Spleen (tissue), 11 donors: Measurements from ENCODE around the gene ZNF474. TPM values are rescaled to one million over a fixed set of nuclear protein-coding genes. Genes with fewer than 3 reads are reported as not detected.

Source experiments
- DNase-seq: peaks from one replicate; pipeline ENCODE4 v3.0.0-alpha.2; 2020
- H3K27ac ChIP-seq, 8 donors: fragments of 200-600 bp; sonication (generic) in 7 of 8; 1 replicate in 4 of 8; 2 replicates in 4 of 8; pipeline versions ENCODE4 v1.5.0 to v1.8.0; 2016 to 2021; ENCODE audit warnings: inconsistent platforms in 4 of 8, mild to moderate bottlenecking in 4 of 8, moderate library complexity in 1 of 8
- H3K27me3 ChIP-seq, 7 donors: fragments of 200-600 bp; sonication (generic) in 6 of 7; replicated peaks in 1 of 7; 1 replicate in 4 of 7; 2 replicates in 3 of 7; pipeline versions ENCODE4 v1.5.0 to v1.8.0; 2016 to 2021; ENCODE audit warnings: inconsistent platforms in 3 of 7, mild to moderate bottlenecking in 1 of 7
- H3K36me3 ChIP-seq, 6 donors: fragments of 200-600 bp; sonication (generic) in 5 of 6; 1 replicate in 4 of 6; 2 replicates in 2 of 6; pipeline versions ENCODE4 v1.5.0 to v1.8.0; 2016 to 2021; ENCODE audit warnings: inconsistent platforms in 2 of 6
- H3K4me1 ChIP-seq, 6 donors: fragments of 200-600 bp; sonication (generic) in 5 of 6; 1 replicate in 3 of 6; 2 replicates in 3 of 6; pipeline versions ENCODE4 v1.5.0 to v1.8.0; 2016 to 2021; ENCODE audit warnings: inconsistent platforms in 3 of 6
- H3K4me3 ChIP-seq, 8 donors: fragments of 200-600 bp; sonication (generic) in 7 of 8; 1 replicate in 4 of 8; 2 replicates in 4 of 8; pipeline versions ENCODE4 v1.5.0 to v1.8.0; 2016 to 2021; ENCODE audit warnings: inconsistent platforms in 4 of 8, mild to moderate bottlenecking in 4 of 8, moderate library complexity in 2 of 8
- H3K9me3 ChIP-seq, 8 donors: fragments of 200-600 bp; sonication (generic) in 7 of 8; 1 replicate in 4 of 8; 2 replicates in 4 of 8; pipeline versions ENCODE4 v1.5.0 to v1.8.0; 2016 to 2021; ENCODE audit warnings: inconsistent platforms in 4 of 8
- POLR2A ChIP-seq, 3 donors: fragments of 450-650 bp; IDR thresholded peaks; one replicate each; pipeline ENCODE4 v1.5.1; 2017; ENCODE audit warnings: antibody characterized with exemption in 3 of 3, mild to moderate bottlenecking in 1 of 3
- POLR2AphosphoS5 ChIP-seq, 3 donors: sonication (generic); formaldehyde crosslinking; IDR thresholded peaks; one replicate each; pipeline ENCODE4 v1.5.1; 2017; ENCODE audit warnings: antibody characterized with exemption in 3 of 3
- WGBS, 5 donors: extraction: QIAGEN DNeasy Blood & Tissue Kit in 3 of 5; methylation state at CpG; one replicate each; pipeline versions ENCODE4 v1.1.5 to v1.1.7; 2013 to 2018; 5-methylcytosine and 5-hydroxymethylcytosine counted together
- intact Hi-C: fragments of 100-400 bp; cut with DNase I; formaldehyde crosslinking; loops from one replicate; pipeline ENCODE4 v1.15.0; 2023; ENCODE audit warnings: low total_unique reads
- polyA plus RNA-seq, 3 donors: library from polyadenylated mRNA; stranded (reverse); fragments of 200-250 nt; gene quantifications; one replicate each; pipeline ENCODE4 v1.2.1, GENCODE V29; 2013
- total RNA-seq, 7 donors: library from RNA; depleted of rRNA in 3 of 7; stranded (reverse); fragments of >200 nt in 3 of 7; fragmentation: NEBNext Ultra II Directional in 4 of 7; extraction: Animal tissue kit (Norgen Biotek cat#: 25700) in 4 of 7; gene quantifications; one replicate each; pipeline versions ENCODE4 v1.1.0 to v1.2.1, GENCODE V29; 2016 to 2021
- TF ChIP-seq, protein P1 (sequence below), 11 experiments: fragments of 200-600 bp in 7 of 11; fragments of 450-650 bp in 4 of 11; sonication (generic) in 4 of 11; IDR thresholded peaks in 8 of 11; conservative IDR thresholded peaks in 3 of 11; 1 replicate in 7 of 11; 2 replicates in 4 of 11; pipeline versions ENCODE4 v1.4.0 to v1.8.0; 2016 to 2021; ENCODE audit warnings: antibody characterized with exemption in 11 of 11, inconsistent platforms in 4 of 11, mild to moderate bottlenecking in 1 of 11
- donor health status: healthy with polysubstance abuse.
- donor health status: DM: no; HTN: no; CAD: no; lungs with moderate emphysema.
- donor health status: DM: no; HTN: no; CAD: no.
- donor health status: Bipolar disorder and iron deficiency.
- donor health status: healthy.
- donor health status: DM: no; HTN: no; CAD: no.
- donor health status: DM: yes; HTN: yes; CAD: no.

Gene ZNF474
- total and polyA plus RNA-seq, 10 donors: 0.05 to 0.60 (median 0.42) TPM; not detected in 5

DNA sequence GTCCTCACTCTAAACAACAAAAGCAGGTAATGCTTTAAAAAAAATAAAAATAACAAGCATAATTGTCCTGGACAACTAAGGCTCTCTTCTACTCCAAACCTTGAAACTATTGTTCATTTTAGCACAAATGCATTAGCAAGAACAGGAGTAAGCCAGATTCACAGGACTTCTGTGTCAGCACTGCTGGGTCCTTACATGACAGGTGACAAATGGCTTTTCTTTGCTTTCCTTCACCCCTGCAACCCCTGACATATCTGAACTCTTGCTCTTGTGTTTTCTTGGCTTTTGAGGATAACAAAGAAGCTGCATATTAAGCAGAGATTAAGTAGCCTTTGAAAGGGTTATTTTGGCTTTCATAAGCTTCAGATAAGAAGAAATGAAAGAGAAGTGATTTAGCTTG lies 71.1 kb downstream of the ZNF474 start:
- DNase-seq: no peak
- no peaks in the 10 kb centered on the region for H3K36me3 ChIP-seq
- TF ChIP-seq POLR2A (IDR thresholded peaks at IDR 0.05): no peak
- TF ChIP-seq POLR2AphosphoS5 (IDR thresholded peaks at IDR 0.05): no peak
- TF ChIP-seq, protein P1, sequence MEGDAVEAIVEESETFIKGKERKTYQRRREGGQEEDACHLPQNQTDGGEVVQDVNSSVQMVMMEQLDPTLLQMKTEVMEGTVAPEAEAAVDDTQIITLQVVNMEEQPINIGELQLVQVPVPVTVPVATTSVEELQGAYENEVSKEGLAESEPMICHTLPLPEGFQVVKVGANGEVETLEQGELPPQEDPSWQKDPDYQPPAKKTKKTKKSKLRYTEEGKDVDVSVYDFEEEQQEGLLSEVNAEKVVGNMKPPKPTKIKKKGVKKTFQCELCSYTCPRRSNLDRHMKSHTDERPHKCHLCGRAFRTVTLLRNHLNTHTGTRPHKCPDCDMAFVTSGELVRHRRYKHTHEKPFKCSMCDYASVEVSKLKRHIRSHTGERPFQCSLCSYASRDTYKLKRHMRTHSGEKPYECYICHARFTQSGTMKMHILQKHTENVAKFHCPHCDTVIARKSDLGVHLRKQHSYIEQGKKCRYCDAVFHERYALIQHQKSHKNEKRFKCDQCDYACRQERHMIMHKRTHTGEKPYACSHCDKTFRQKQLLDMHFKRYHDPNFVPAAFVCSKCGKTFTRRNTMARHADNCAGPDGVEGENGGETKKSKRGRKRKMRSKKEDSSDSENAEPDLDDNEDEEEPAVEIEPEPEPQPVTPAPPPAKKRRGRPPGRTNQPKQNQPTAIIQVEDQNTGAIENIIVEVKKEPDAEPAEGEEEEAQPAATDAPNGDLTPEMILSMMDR (IDR thresholded peaks at IDR 0.05 in 8 of 11, conservative IDR thresholded peaks at IDR 0.05 in 3 of 11): no peak
- no peak overlapping the region for H3K27ac ChIP-seq
- peaks cover 0 to 6% (median 0%) of the 10 kb centered on the region in 7 donors for H3K27me3 ChIP-seq
- H3K9me3 ChIP-seq: no peaks in the 10 kb centered on the region
- no peak overlapping the region for H3K4me3 ChIP-seq
- intact Hi-C loops: no loop called here
- H3K4me1 ChIP-seq: no peaks in the 10 kb centered on the region

- DNase-seq: no peak
- intact Hi-C loops: no loop called here
- Histone ChIP-seq H3K4me3 (no peak overlapping the region), H3K27me3 (peaks cover 0 to 6% (median 0%) of the 10 kb centered on the region in 7 donors), H3K9me3 (no peaks in the 10 kb centered on the region), H3K36me3 (no peaks in the 10 kb centered on the region), H3K27ac (no peak overlapping the region), H3K4me1 (no peaks in the 10 kb centered on the region)
- 81 to 94% (median 90%) methylated on average over 3 of the region's 3 CpGs for WGBS, 5 donors
- TF ChIP-seq POLR2A (IDR thresholded peaks at IDR 0.05): no peak
- TF ChIP-seq POLR2AphosphoS5 (IDR thresholded peaks at IDR 0.05): no peak
- TF ChIP-seq, protein P1 (IDR thresholded peaks at IDR 0.05 in 8 of 11, conservative IDR thresholded peaks at IDR 0.05 in 3 of 11): no peak
Observed at GRCh38 chr5:122200865-122201264, 71.5 kb downstream of the ZNF474 start.

DNA sequence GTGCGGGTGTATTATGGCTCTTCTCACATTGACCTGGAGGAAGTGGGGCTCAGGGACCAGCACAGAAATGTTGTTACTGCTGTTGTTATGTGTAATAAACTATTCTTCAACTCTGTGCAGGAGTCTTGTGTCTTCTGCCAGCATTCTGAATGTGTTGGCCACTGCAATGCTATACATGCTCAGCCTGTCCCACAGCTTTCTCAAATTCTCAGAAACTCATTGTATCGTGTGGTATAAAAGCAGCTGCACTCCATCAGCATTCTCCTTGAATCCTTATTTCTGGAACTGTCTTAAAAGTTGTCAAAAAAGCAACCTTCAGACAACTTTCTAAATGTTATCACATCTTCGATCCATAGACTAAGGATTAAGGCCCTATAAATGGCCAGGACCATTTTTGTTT lies 72.0 kb downstream of the ZNF474 start:
- no peaks in the 10 kb centered on the region for H3K4me1 ChIP-seq
- no peak for DNase-seq
- H3K36me3 ChIP-seq: no peaks in the 10 kb centered on the region
- intact Hi-C loops: no loop called here
- no peaks in the 10 kb centered on the region for H3K9me3 ChIP-seq
- H3K27ac ChIP-seq: no peak overlapping the region
- H3K27me3 ChIP-seq: peaks cover 0 to 6% (median 0%) of the 10 kb centered on the region in 7 donors
- H3K4me3 ChIP-seq: no peak overlapping the region
- TF ChIP-seq POLR2AphosphoS5 (IDR thresholded peaks at IDR 0.05): no peak
- TF ChIP-seq POLR2A (IDR thresholded peaks at IDR 0.05): no peak
- TF ChIP-seq, protein P1 (IDR thresholded peaks at IDR 0.05 in 8 of 11, conservative IDR thresholded peaks at IDR 0.05 in 3 of 11): no peak
- WGBS, 5 donors: 80 to 93% (median 86%) methylated on average over 3 of the region's 3 CpGs

DNA sequence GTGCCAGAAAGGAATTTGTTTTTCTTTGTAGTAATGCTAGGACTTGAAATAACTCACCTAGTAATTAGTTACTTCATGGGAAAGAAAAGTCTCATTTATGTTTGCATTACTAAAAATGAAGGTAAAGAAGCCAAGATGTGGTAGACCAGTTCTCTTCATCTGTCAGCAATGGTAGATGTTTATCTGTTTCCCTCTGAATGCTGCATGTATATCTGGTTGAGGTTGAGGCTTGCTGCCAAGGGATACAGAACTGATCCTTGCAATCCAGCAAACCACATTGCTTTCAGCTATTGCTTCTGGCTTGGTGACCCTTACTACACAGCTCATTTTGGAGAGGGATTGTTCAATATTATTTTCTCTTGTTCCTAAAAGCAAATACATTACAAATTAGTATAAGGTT lies 73.6 kb downstream of the ZNF474 start:
- TF ChIP-seq, protein P1 (IDR thresholded peaks at IDR 0.05 in 8 of 11, conservative IDR thresholded peaks at IDR 0.05 in 3 of 11): no peak
- TF ChIP-seq POLR2AphosphoS5 (IDR thresholded peaks at IDR 0.05) (no peak), POLR2A (IDR thresholded peaks at IDR 0.05) (no peak)
- intact Hi-C loops: no loop called here
- H3K27ac ChIP-seq: no peak overlapping the region

More for the DNA sequence above, 73.6 kb downstream of the ZNF474 start:
- H3K27me3 ChIP-seq: peaks cover 0 to 6% (median 0%) of the 10 kb centered on the region in 7 donors
- H3K36me3 ChIP-seq: no peaks in the 10 kb centered on the region
- no peak for DNase-seq
- no peaks in the 10 kb centered on the region for H3K4me1 ChIP-seq
- H3K9me3 ChIP-seq: no peaks in the 10 kb centered on the region
- H3K4me3 ChIP-seq: no peak overlapping the region

Other genes with a start within 250 kb of the ZNF474 start
- 10 to 100 TPM; 12.2 to 20.2 (median 14.1) TPM for gene SRFBP1, start 167.6 kb upstream of the ZNF474 start, total RNA-seq
- gene SRFBP1, start 167.6 kb upstream of the ZNF474 start, polyA plus RNA-seq: 1 to 10 TPM; 2.5 to 3.9 (median 3.5) TPM
- gene LOX, start 51.3 kb upstream of the ZNF474 start, total RNA-seq: 10 to 100 TPM in 2 of 7 donors, 1 to 10 TPM in 5; 2.1 to 17.4 (median 6.2) TPM
- gene LOX, start 51.3 kb upstream of the ZNF474 start, polyA plus RNA-seq: 1 to 10 TPM in 2 of 3 donors, under 1 TPM in 1; 0.96 to 2.1 (median 1.2) TPM
- gene SNCAIP, start 182.7 kb downstream of the ZNF474 start, total RNA-seq: 10 to 100 TPM in 6 of 7 donors, 1 to 10 TPM in 1; 9.9 to 51.3 (median 19.8) TPM
- 10 to 100 TPM in 1 of 3 donors, 1 to 10 TPM in 2; 5.4 to 12.1 (median 6.9) TPM for gene SNCAIP, start 182.7 kb downstream of the ZNF474 start, polyA plus RNA-seq